ENCODE results near the gene CEP350.

DNA sequence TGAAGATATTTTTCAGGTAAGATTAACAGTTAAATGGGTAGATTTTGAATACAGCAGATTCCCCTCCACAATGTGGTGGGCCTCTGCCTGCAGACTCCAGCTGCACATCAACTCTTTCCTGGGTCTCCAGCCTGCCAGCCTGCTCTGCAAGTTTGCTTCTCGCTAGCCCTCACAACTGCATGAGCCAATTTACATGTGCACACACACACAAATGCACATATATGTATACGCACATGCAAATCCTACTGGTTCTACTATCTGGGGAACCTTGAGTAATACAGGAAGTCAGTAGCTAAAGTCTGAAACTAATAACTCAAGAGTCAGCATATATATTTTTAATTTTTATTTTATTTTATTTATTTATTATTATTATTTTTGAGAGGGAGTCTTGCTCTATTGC, 165.2 kb downstream of the CEP350 start:
- TF ChIP-seq, protein P1, sequence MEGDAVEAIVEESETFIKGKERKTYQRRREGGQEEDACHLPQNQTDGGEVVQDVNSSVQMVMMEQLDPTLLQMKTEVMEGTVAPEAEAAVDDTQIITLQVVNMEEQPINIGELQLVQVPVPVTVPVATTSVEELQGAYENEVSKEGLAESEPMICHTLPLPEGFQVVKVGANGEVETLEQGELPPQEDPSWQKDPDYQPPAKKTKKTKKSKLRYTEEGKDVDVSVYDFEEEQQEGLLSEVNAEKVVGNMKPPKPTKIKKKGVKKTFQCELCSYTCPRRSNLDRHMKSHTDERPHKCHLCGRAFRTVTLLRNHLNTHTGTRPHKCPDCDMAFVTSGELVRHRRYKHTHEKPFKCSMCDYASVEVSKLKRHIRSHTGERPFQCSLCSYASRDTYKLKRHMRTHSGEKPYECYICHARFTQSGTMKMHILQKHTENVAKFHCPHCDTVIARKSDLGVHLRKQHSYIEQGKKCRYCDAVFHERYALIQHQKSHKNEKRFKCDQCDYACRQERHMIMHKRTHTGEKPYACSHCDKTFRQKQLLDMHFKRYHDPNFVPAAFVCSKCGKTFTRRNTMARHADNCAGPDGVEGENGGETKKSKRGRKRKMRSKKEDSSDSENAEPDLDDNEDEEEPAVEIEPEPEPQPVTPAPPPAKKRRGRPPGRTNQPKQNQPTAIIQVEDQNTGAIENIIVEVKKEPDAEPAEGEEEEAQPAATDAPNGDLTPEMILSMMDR (IDR thresholded peaks at IDR 0.05): no peak
- no peak for TF ChIP-seq POLR2A (IDR thresholded peaks at IDR 0.05)
